ENCODE results near the gene CHM. TPM values are rescaled to one million over a fixed set of nuclear protein-coding genes. Genes with fewer than 3 reads are reported as not detected.
"Not testable (repeated sequence)": the region's sequence is repeated elsewhere in the genome, so short reads cannot be mapped to it uniquely, and the experiment has no call there.

Gene CHM
- total RNA-seq, 2 experiments from 2014 or later: 16.7 to 18.3 TPM

GRCh38 chrX:86016139-86016538, 31.2 kb downstream of the CHM start:
- peaks cover 8% of the 10 kb centered on the region for H3K9me3 Mint-ChIP-seq
- H3K27ac Mint-ChIP-seq: no peak overlapping the region
- no peak overlapping the region for H3K4me3 Mint-ChIP-seq
- CTCF ChIA-PET: no interaction called here
- H3K4me1 Mint-ChIP-seq: peaks cover 13% of the 10 kb centered on the region
- DNase-seq: no peak
- POLR2A ChIA-PET: no interaction called here
- H3K27me3 Mint-ChIP-seq: no peaks in the 10 kb centered on the region
- H3K36me3 Mint-ChIP-seq (ENCODE audit: low read depth): peaks cover 33% of the 10 kb centered on the region

GRCh38 chrX:86014959-86015358, 32.4 kb downstream of the CHM start:
- POLR2A ChIA-PET, H3K9me3 Mint-ChIP-seq, H3K27ac Mint-ChIP-seq, H3K4me3 Mint-ChIP-seq, H3K27me3 Mint-ChIP-seq, DNase-seq, CTCF ChIA-PET: not testable (repeated sequence)
- Mint-ChIP-seq H3K36me3 (ENCODE audit: low read depth) (peaks cover 33% of the 10 kb centered on the region), H3K4me1 (peaks cover 13% of the 10 kb centered on the region)

GRCh38 chrX:86014421-86014820, 32.9 kb downstream of the CHM start:
- CTCF ChIA-PET: no interaction called here
- no peak for DNase-seq
- POLR2A ChIA-PET: no interaction called here
- H3K27ac Mint-ChIP-seq: peak overlapping the region; percentile 25
- peaks cover 10% of the 10 kb centered on the region for H3K9me3 Mint-ChIP-seq
- H3K4me3 Mint-ChIP-seq: no peak overlapping the region
- H3K36me3 Mint-ChIP-seq (ENCODE audit: low read depth): peaks cover 34% of the 10 kb centered on the region
- H3K27me3 Mint-ChIP-seq: no peaks in the 10 kb centered on the region
- H3K4me1 Mint-ChIP-seq: peaks cover 13% of the 10 kb centered on the region

- Mint-ChIP-seq H3K27me3 (no peaks in the 10 kb centered on the region), H3K4me3 (no peak overlapping the region), H3K9me3 (peaks cover 14% of the 10 kb centered on the region), H3K4me1 (peaks cover 13% of the 10 kb centered on the region), H3K27ac (no peak overlapping the region), H3K36me3 (ENCODE audit: low read depth) (peaks cover 35% of the 10 kb centered on the region)
- ChIA-PET POLR2A (interaction anchor here (0.6 kb wide), 1 partner anchor 22 kb away, joined by 4 read pairs; no protein-coding TSS in a partner anchor), CTCF (no interaction called here)
- DNase-seq: no peak
Observed at GRCh38 chrX:86013792-86014191, 33.6 kb downstream of the CHM start.

GRCh38 chrX:86012188-86012587, 35.2 kb downstream of the CHM start:
- Mint-ChIP-seq H3K4me3 (no peak overlapping the region), H3K9me3 (peaks cover 14% of the 10 kb centered on the region), H3K4me1 (peaks cover 11% of the 10 kb centered on the region), H3K27ac (no peak overlapping the region), H3K27me3 (no peaks in the 10 kb centered on the region), H3K36me3 (ENCODE audit: low read depth) (peaks cover 33% of the 10 kb centered on the region)
- ChIA-PET POLR2A (no interaction called here), CTCF (no interaction called here)
- DNase-seq: no peak

- peaks cover 15% of the 10 kb centered on the region for H3K9me3 Mint-ChIP-seq
- POLR2A ChIA-PET, DNase-seq, H3K27ac Mint-ChIP-seq, CTCF ChIA-PET, H3K27me3 Mint-ChIP-seq, H3K4me3 Mint-ChIP-seq: not testable (repeated sequence)
- H3K4me1 Mint-ChIP-seq: peaks cover 10% of the 10 kb centered on the region
- H3K36me3 Mint-ChIP-seq (ENCODE audit: low read depth): peaks cover 31% of the 10 kb centered on the region
Observed at GRCh38 chrX:86009803-86010202, 37.6 kb downstream of the CHM start.

- DNase-seq, CTCF ChIA-PET, H3K27me3 Mint-ChIP-seq, H3K4me3 Mint-ChIP-seq, H3K27ac Mint-ChIP-seq, POLR2A ChIA-PET: not testable (repeated sequence)
- Mint-ChIP-seq H3K4me1 (peaks cover 21% of the 10 kb centered on the region), H3K36me3 (ENCODE audit: low read depth) (peaks cover 33% of the 10 kb centered on the region), H3K9me3 (peaks cover 14% of the 10 kb centered on the region)
Observed at GRCh38 chrX:86007891-86008290, 39.5 kb downstream of the CHM start.

GRCh38 chrX:86002076-86002896, 45.1 kb downstream of the CHM start:
- peaks cover 21% of the 10 kb centered on the region for H3K36me3 Mint-ChIP-seq (ENCODE audit: low read depth)
- H3K9me3 Mint-ChIP-seq: peaks cover 8% of the 10 kb centered on the region
- DNase-seq: peak; percentile 46
- H3K4me3 Mint-ChIP-seq: no peak overlapping the region
- ChIA-PET CTCF (interaction anchor here (1.7 kb wide), 1 partner anchor 12 kb away, joined by 4 read pairs; no protein-coding TSS in a partner anchor), POLR2A (no interaction called here)
- peaks cover 36% of the 10 kb centered on the region for H3K4me1 Mint-ChIP-seq
- H3K27ac Mint-ChIP-seq: peak overlapping the region; percentile 83
- no peaks in the 10 kb centered on the region for H3K27me3 Mint-ChIP-seq

GRCh38 chrX:85998954-85999353, 48.4 kb downstream of the CHM start:
- Mint-ChIP-seq H3K9me3 (peaks cover 1% of the 10 kb centered on the region), H3K4me3 (no peak overlapping the region), H3K36me3 (ENCODE audit: low read depth) (peaks cover 12% of the 10 kb centered on the region), H3K27me3 (no peaks in the 10 kb centered on the region), H3K4me1 (peaks cover 29% of the 10 kb centered on the region), H3K27ac (no peak overlapping the region)
- POLR2A ChIA-PET: no interaction called here
- DNase-seq: no peak
- CTCF ChIA-PET: no interaction called here

- Mint-ChIP-seq H3K9me3 (no peaks in the 10 kb centered on the region), H3K27me3 (no peaks in the 10 kb centered on the region), H3K4me1 (peaks cover 11% of the 10 kb centered on the region), H3K27ac (no peak overlapping the region), H3K4me3 (no peak overlapping the region), H3K36me3 (ENCODE audit: low read depth) (peaks cover 4% of the 10 kb centered on the region)
- no peak for DNase-seq
- POLR2A ChIA-PET: no interaction called here
- CTCF ChIA-PET: no interaction called here
Observed at GRCh38 chrX:85996555-85996954, 50.8 kb downstream of the CHM start.

GRCh38 chrX:85995641-85996040, 51.7 kb downstream of the CHM start:
- no peak for DNase-seq
- H3K9me3 Mint-ChIP-seq: no peaks in the 10 kb centered on the region
- H3K4me3 Mint-ChIP-seq: no peak overlapping the region
- H3K4me1 Mint-ChIP-seq: peaks cover 6% of the 10 kb centered on the region
- H3K36me3 Mint-ChIP-seq (ENCODE audit: low read depth): peaks cover 4% of the 10 kb centered on the region
- H3K27me3 Mint-ChIP-seq: no peaks in the 10 kb centered on the region
- ChIA-PET POLR2A (no interaction called here), CTCF (interaction anchor here (0.6 kb wide), 1 partner anchor 22 kb away, joined by 5 read pairs; no protein-coding TSS in a partner anchor)
- no peak overlapping the region for H3K27ac Mint-ChIP-seq

- Mint-ChIP-seq H3K27ac (no peak overlapping the region), H3K4me3 (no peak overlapping the region)
- CTCF ChIA-PET: no interaction called here
Observed at GRCh38 chrX:85994797-85995196, 52.6 kb downstream of the CHM start.

GRCh38 chrX:85994228-85994627, 53.1 kb downstream of the CHM start:
- peaks cover 4% of the 10 kb centered on the region for H3K36me3 Mint-ChIP-seq (ENCODE audit: low read depth)
- H3K27ac Mint-ChIP-seq: no peak overlapping the region
- CTCF ChIA-PET: no interaction called here
- peaks cover 6% of the 10 kb centered on the region for H3K4me1 Mint-ChIP-seq
- POLR2A ChIA-PET: no interaction called here
- peaks cover 5% of the 10 kb centered on the region for H3K9me3 Mint-ChIP-seq
- no peak overlapping the region for H3K4me3 Mint-ChIP-seq
- no peaks in the 10 kb centered on the region for H3K27me3 Mint-ChIP-seq
- no peak for DNase-seq

More at GRCh38 chrX:85994797-85995196, 52.6 kb downstream of the CHM start:
- no peak for DNase-seq
- POLR2A ChIA-PET: no interaction called here
- H3K9me3 Mint-ChIP-seq: peaks cover 5% of the 10 kb centered on the region
- peaks cover 4% of the 10 kb centered on the region for H3K36me3 Mint-ChIP-seq (ENCODE audit: low read depth)
- H3K4me1 Mint-ChIP-seq: peaks cover 6% of the 10 kb centered on the region
- H3K27me3 Mint-ChIP-seq: no peaks in the 10 kb centered on the region
